GM23248 (cell line): ENCODE data around the gene SERBP1. TPM values are rescaled to one million over a fixed set of nuclear protein-coding genes. Genes with fewer than 3 reads are reported as not detected.

Experiments
- DNase-seq: peaks from one replicate; pipeline ENCODE4 v3.0.0-alpha.2; 2015
- H2AFZ ChIP-seq: fragments of 200-600 bp; sonication (generic); 2 replicates; pipeline ENCODE4 v1.6.1; 2016; ENCODE audit warnings: antibody characterized with exemption
- H3F3A ChIP-seq: fragments of 200-600 bp; sonication (generic); 2 replicates; pipeline ENCODE4 v1.6.1; 2016; ENCODE audit warnings: mild to moderate bottlenecking, antibody characterized with exemption, mixed run types; ENCODE audit not compliant: insufficient read depth
- H3K27ac ChIP-seq: fragments of 200-600 bp; sonication (generic); 2 replicates; pipeline ENCODE4 v1.5.1; 2016; ENCODE audit warnings: mild to moderate bottlenecking
- H3K27me3 ChIP-seq: fragments of 200-600 bp; sonication (generic); replicated peaks from 2 replicates; pipeline ENCODE4 v1.6.1; 2016; ENCODE audit warnings: mild to moderate bottlenecking; ENCODE audit not compliant: insufficient read depth
- H3K36me3 ChIP-seq: fragments of 200-600 bp; sonication (generic); 2 replicates; pipeline ENCODE4 v1.6.1; 2016; ENCODE audit warnings: low read depth, mild to moderate bottlenecking
- H3K4me1 ChIP-seq: fragments of 200-600 bp; sonication (generic); 2 replicates; pipeline ENCODE4 v1.6.1; 2016; ENCODE audit warnings: mild to moderate bottlenecking; ENCODE audit not compliant: insufficient read depth
- H3K4me2 ChIP-seq: fragments of 200-600 bp; sonication (generic); one replicate; pipeline ENCODE4 v1.6.1; 2016; ENCODE audit warnings: mild to moderate bottlenecking; ENCODE audit not compliant: unreplicated experiment
- H3K4me3 ChIP-seq: fragments of 200-600 bp; sonication (generic); 2 replicates; pipeline ENCODE4 v1.5.1; 2016; ENCODE audit warnings: mild to moderate bottlenecking
- H3K79me2 ChIP-seq: fragments of 200-600 bp; sonication (generic); 2 replicates; pipeline ENCODE4 v1.6.1; 2016; ENCODE audit warnings: mild to moderate bottlenecking; ENCODE audit not compliant: insufficient read depth
- H3K9ac ChIP-seq: fragments of 200-600 bp; sonication (generic); 2 replicates; pipeline ENCODE4 v1.6.1; 2016; ENCODE audit warnings: mild to moderate bottlenecking
- H3K9me2 ChIP-seq: fragments of 200-600 bp; sonication (generic); 2 replicates; pipeline ENCODE4 v1.6.1; 2016; ENCODE audit warnings: mixed run types, mild to moderate bottlenecking, moderate library complexity; ENCODE audit not compliant: insufficient read depth
- H3K9me3 ChIP-seq: fragments of 200-600 bp; sonication (generic); one replicate; pipeline ENCODE4 v1.6.1; 2017; ENCODE audit warnings: low read depth
- H4K20me1 ChIP-seq: fragments of 200-600 bp; sonication (generic); 2 replicates; pipeline ENCODE4 v1.6.0; 2016; ENCODE audit not compliant: insufficient read depth
- EZH2 ChIP-seq: fragments of 200-600 bp; sonication (generic); IDR thresholded peaks from 2 replicates; pipeline ENCODE4 v1.6.1; 2018; ENCODE audit warnings: antibody characterized with exemption, mild to moderate bottlenecking; ENCODE audit not compliant: insufficient read depth, poor library complexity, severe bottlenecking
- EZH2phosphoT487 ChIP-seq: fragments of 200-600 bp; sonication (generic); IDR thresholded peaks from 2 replicates; pipeline ENCODE4 v1.6.1; 2018; ENCODE audit warnings: antibody characterized with exemption, moderate library complexity, mild to moderate bottlenecking, low read depth; ENCODE audit not compliant: insufficient read depth
- WGBS, 2 experiments: methylation state at CpG; one replicate each; pipeline ENCODE4 v1.1.6; 2015 to 2017; ENCODE audit warnings: low lambda C conversion rate in 2 of 2, low coverage in 1 of 2; ENCODE audit errors: missing lambda C conversion rate in 2 of 2; 5-methylcytosine and 5-hydroxymethylcytosine counted together
- in situ Hi-C: fragments of 300-500 bp; cut with MboI; formaldehyde crosslinking; loops from 2 replicates; pipeline ENCODE4 v1.15.0; 2020
- polyA plus RNA-seq: library from polyadenylated mRNA; unstranded; fragments of >200 nt; fragmentation: Nextera tagmentation; extraction: Ambion mirVana; gene quantifications from 2 replicates; pipeline ENCODE4 v1.2.1, GENCODE V29; 2016
- total RNA-seq: library from RNA; depleted of rRNA; stranded (reverse); fragments of >200 nt; shearing (Covaris generic); gene quantifications from 2 replicates; pipeline ENCODE4 v1.2.3, GENCODE V29; 2014

The SERBP1 gene
- total and polyA plus RNA-seq, 2 experiments from 2014 or later, result 156 to 204 TPM

GRCh38 chr1:67464746-67465145 is 34.5 kb upstream of the SERBP1 start:
- Histone ChIP-seq H3K4me1 (peaks cover 10% of the 10 kb centered on the region), H3K27me3 (no peaks in the 10 kb centered on the region)

GRCh38 chr1:67464058-67464457 is 33.9 kb upstream of the SERBP1 start:
- Histone ChIP-seq H3K4me3 (no peak overlapping the region), H3K9me2 (no peaks in the 10 kb centered on the region), H4K20me1 (no peaks in the 10 kb centered on the region), H3K27me3 (no peaks in the 10 kb centered on the region), H3F3A (no peaks in the 10 kb centered on the region), H3K36me3 (no peaks in the 10 kb centered on the region), H3K4me2 (no peak overlapping the region), H3K4me1 (peaks cover 10% of the 10 kb centered on the region), H3K27ac (no peak overlapping the region), H3K9me3 (no peaks in the 10 kb centered on the region), H2AFZ (no peak overlapping the region), H3K9ac (no peak overlapping the region), H3K79me2 (no peaks in the 10 kb centered on the region)
- in situ Hi-C loops, result no loop called here
- no peak for DNase-seq
- WGBS, 2 experiments, result 74 to 75% methylated on average over 2 of the region's 2 CpGs
- TF ChIP-seq EZH2phosphoT487 (no peak), EZH2 (no peak)

More at GRCh38 chr1:67464746-67465145, 34.5 kb upstream of the SERBP1 start:
- Histone ChIP-seq H3K4me2 (no peak overlapping the region), H3K9me2 (no peaks in the 10 kb centered on the region), H2AFZ (no peak overlapping the region), H3K36me3 (no peaks in the 10 kb centered on the region), H4K20me1 (no peaks in the 10 kb centered on the region), H3F3A (no peaks in the 10 kb centered on the region), H3K27ac (no peak overlapping the region), H3K4me3 (no peak overlapping the region), H3K79me2 (no peaks in the 10 kb centered on the region), H3K9ac (no peak overlapping the region), H3K9me3 (no peaks in the 10 kb centered on the region)
- 47 to 53% methylated on average over 5 of the region's 5 CpGs for WGBS, 2 experiments
- no peak for DNase-seq
- TF ChIP-seq EZH2 (no peak), EZH2phosphoT487 (no peak)
- in situ Hi-C loops, result no loop called here

- H3K27ac ChIP-seq, result no peak overlapping the region
- H3K4me3 ChIP-seq, result no peak overlapping the region
- in situ Hi-C loops, result no loop called here
- H2AFZ ChIP-seq, result no peak overlapping the region
- no peak overlapping the region for H3K9ac ChIP-seq
- H3K4me2 ChIP-seq, result no peak overlapping the region
- H3K36me3 ChIP-seq, result no peaks in the 10 kb centered on the region
- 53 to 60% methylated on average over 7 of the region's 7 CpGs for WGBS, 2 experiments
- H3K4me1 ChIP-seq, result peaks cover 5% of the 10 kb centered on the region
- no peaks in the 10 kb centered on the region for H3K27me3 ChIP-seq
- H3F3A ChIP-seq, result no peaks in the 10 kb centered on the region
- no peaks in the 10 kb centered on the region for H4K20me1 ChIP-seq
- TF ChIP-seq EZH2 (no peak), EZH2phosphoT487 (no peak)
- no peaks in the 10 kb centered on the region for H3K79me2 ChIP-seq
- H3K9me3 ChIP-seq, result no peaks in the 10 kb centered on the region
- DNase-seq, result no peak
- H3K9me2 ChIP-seq, result no peaks in the 10 kb centered on the region
Measured at GRCh38 chr1:67463298-67463955, 33.2 kb upstream of the SERBP1 start.

DNA sequence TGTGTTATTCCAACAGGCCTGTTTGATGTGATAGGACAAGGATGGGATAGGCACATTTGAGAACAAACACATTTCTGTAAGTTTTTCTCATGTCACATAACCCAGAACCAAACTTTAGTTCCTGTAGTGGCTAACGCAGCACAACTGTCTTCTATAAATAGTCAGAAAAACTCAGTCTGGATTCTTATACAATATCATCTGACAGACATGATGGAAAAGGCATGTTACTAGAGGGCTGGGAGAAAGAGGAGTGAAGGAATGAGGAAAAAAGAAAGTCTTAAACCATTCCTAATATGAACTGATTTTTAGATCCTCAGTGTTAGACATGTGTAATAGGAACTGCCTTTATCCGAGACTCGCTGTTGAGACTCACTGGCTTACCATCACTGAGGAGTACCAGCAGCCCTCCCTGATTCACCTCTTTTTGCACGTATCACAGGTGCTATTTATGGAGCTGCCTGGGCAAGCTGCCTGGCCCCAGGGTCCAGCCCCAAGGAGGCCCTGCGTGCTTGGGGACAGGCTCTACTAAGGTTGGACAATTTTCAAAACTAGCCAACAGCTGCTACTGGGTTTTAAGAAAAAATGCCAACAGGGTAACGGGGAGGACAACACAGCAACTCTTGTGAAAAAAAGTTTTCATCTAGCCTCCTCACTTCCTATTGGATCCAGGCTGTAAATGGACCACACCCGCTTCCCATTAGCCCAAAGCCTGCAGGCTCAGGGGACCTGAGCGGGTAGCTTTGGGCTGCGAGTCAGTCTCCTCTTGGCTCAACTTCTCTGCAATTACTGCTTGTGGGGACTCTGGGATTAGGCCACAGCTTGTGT is 30.7 kb upstream of the SERBP1 start:
- no peaks in the 10 kb centered on the region for H3K79me2 ChIP-seq
- no peak overlapping the region for H3K27ac ChIP-seq
- DNase-seq, result peak; percentile 47
- in situ Hi-C loops, result no loop called here
- H2AFZ ChIP-seq, result no peak overlapping the region; the same call in 1 of the 2 replicates
- no peaks in the 10 kb centered on the region for H3K27me3 ChIP-seq
- 21 to 22% methylated on average over 9 of the region's 9 CpGs for WGBS, 2 experiments
- H3F3A ChIP-seq, result no peaks in the 10 kb centered on the region
- H3K4me1 ChIP-seq, result no peaks in the 10 kb centered on the region; the same call in 1 of the 2 replicates
- H3K9me2 ChIP-seq, result no peaks in the 10 kb centered on the region
- no peak for TF ChIP-seq EZH2
- TF ChIP-seq EZH2phosphoT487, result no peak
- H3K9me3 ChIP-seq, result no peaks in the 10 kb centered on the region
- no peaks in the 10 kb centered on the region for H3K36me3 ChIP-seq
- no peak overlapping the region for H3K9ac ChIP-seq
- no peak overlapping the region for H3K4me2 ChIP-seq
- H4K20me1 ChIP-seq, result no peaks in the 10 kb centered on the region
- no peak overlapping the region for H3K4me3 ChIP-seq
